ENCODE results near the gene CIAO1. TPM values are rescaled to one million over a fixed set of nuclear protein-coding genes. Genes with fewer than 3 reads are reported as not detected.

CIAO1 gene
- total and polyA plus RNA-seq, 2 of the 13 experiments (the other 11 are each of a cell fraction or from before 2014, with no cell fraction given): 99.3 to 120 TPM

- Histone ChIP-seq H3K4me3 (replicated peaks in 1 of 3; ENCODE audit: insufficient read depth in 1 of 3, low read depth in 2 of 3, low read length in 3 of 3) (no peak overlapping the region), H2AFZ (ENCODE audit: low read length) (no peak overlapping the region), H3K36me3 (replicated peaks in 1 of 2; ENCODE audit: control insufficient read depth in 1 of 2, insufficient read depth in 2 of 2, low read length in 2 of 2) (peaks cover 41 to 62% of the 10 kb centered on the region in 2 experiments), H3K9me3 (ENCODE audit: low read length) (no peaks in the 10 kb centered on the region), H3K27ac (ENCODE audit: extremely low read length, insufficient read depth, low read length) (peak overlapping the region; percentile 34), H3K9ac (ENCODE audit: insufficient read depth, low read depth, low read length) (no peak overlapping the region), H4K20me1 (ENCODE audit: insufficient read depth, low read length) (no peaks in the 10 kb centered on the region), H3K4me1 (ENCODE audit: insufficient read depth, low read length) (peaks cover 22% of the 10 kb centered on the region), H3K27me3 (ENCODE audit: control insufficient read depth in 1 of 2, insufficient read depth in 2 of 2, low read length in 2 of 2) (no peaks in the 10 kb centered on the region), H3K79me2 (ENCODE audit: insufficient read depth, low read length) (no peaks in the 10 kb centered on the region), H3K4me2 (ENCODE audit: low read depth, low read length) (no peak overlapping the region)
- in situ Hi-C loops (cut with HindIII; ENCODE audit: extremely low pct_ligation_motif_present, low pct_unique_long_range_greater_than_20kb): no loop called here
- FAIRE-seq (no peak), ATAC-seq (peak; percentile 25), DNase-seq (ENCODE audit: low spot score) (no peak)
- CTCF ChIA-PET (ENCODE audit: low intra/inter-chr PET ratio, low total read pairs): no interaction called here
- TF ChIP-seq NFIC (IDR thresholded peaks at IDR 0.05; ENCODE audit: low read length) (no peak), SSRP1 (CRISPR knock-in tag; IDR thresholded peaks at IDR 0.05) (0 out of 2 replicates have a peak, but pooled peaks have one; percentile 32), KDM2A (CRISPR knock-in tag; IDR thresholded peaks at IDR 0.05; ENCODE audit: borderline replicate concordance, low read depth) (0 out of 2 replicates have a peak, but pooled peaks have one; percentile 21), POLR2A (IDR thresholded peaks at IDR 0.05; ENCODE audit: insufficient read depth in 1 of 2, low read depth in 2 of 2, low read length in 2 of 2) (peak in 1 of 2 experiments; percentile 44; a peak in 1 of 4 replicates), GPBP1L1 (CRISPR knock-in tag; IDR thresholded peaks at IDR 0.05) (no peak), ZNF878 (CRISPR knock-in tag; IDR thresholded peaks at IDR 0.05) (no peak), HES4 (CRISPR knock-in tag; IDR thresholded peaks at IDR 0.05; ENCODE audit: borderline replicate concordance) (no peak), POLR2G (IDR thresholded peaks at IDR 0.05; ENCODE audit: low read depth, low read length) (peak; percentile 41), ZNF652 (CRISPR knock-in tag; IDR thresholded peaks at IDR 0.05; ENCODE audit: borderline replicate concordance, low read depth) (no peak), ADNP (CRISPR knock-in tag; IDR thresholded peaks at IDR 0.05) (no peak), RBM22 (optimal IDR thresholded peaks at IDR 0.05; ENCODE audit: low read length) (peak; percentile 74)
- WGBS (ENCODE audit: low lambda C conversion rate): 93% methylated on average over 7 of the region's 7 CpGs
- TSS peak; percentile 30 for BruUV-seq (replicated peaks)
- intact Hi-C loops (cut with micrococcal nuclease; ENCODE audit: unreplicated experiment): no loop called here
- POLR2A ChIA-PET: interaction anchor here (0.9 to 3.0 kb wide), 8 partner anchors 8 to 320 kb away, joined by 3 to 15 read pairs (median 6); partner anchors contain the start of genes CIAO1 and TMEM127
Observed at GRCh38 chr2:96274355-96275056, 8.5 kb downstream of the CIAO1 start.

All from HepG2 (cell line).